ENCODE data around the gene SLC39A12.

GRCh38 chr10:17984563-17984962, 32.8 kb downstream of the SLC39A12 start:
- no peak for TF ChIP-seq POLR2AphosphoS5 (IDR thresholded peaks at IDR 0.05; ENCODE audit: low read depth, low read length)
- TF ChIP-seq POLR2A (IDR thresholded peaks at IDR 0.05; ENCODE audit: low read depth, low read length) = no peak

Data from GM12891 (cell line).